HG03039 (cell line): ENCODE results near the gene GSTA3.
"Not testable (repeated sequence)": the region's sequence is repeated elsewhere in the genome, so short reads cannot be mapped to it uniquely, and the experiment has no call there.

ENCODE experiments used
- ATAC-seq: cut with Tn5 transposase; IDR thresholded peaks from one replicate; pipeline ENCODE4 v1.9.1; 2021; ENCODE audit warnings: mild to moderate bottlenecking, moderate library complexity; ENCODE audit not compliant: unreplicated experiment

The GSTA3 gene

GRCh38 chr6:52914516-52914915 is 5.0 kb upstream of the GSTA3 start:
- no peak for ATAC-seq

- ATAC-seq = no peak
Observed at GRCh38 chr6:52910091-52910490, 593 bp upstream of the GSTA3 start.

GRCh38 chr6:52909131-52909530 is 367 bp downstream of the GSTA3 start:
- ATAC-seq = no peak

- ATAC-seq = no peak
Observed at GRCh38 chr6:52908526-52908925, 972 bp downstream of the GSTA3 start.

GRCh38 chr6:52904562-52905279 is 4.8 kb downstream of the GSTA3 start:
- no peak for ATAC-seq

GRCh38 chr6:52900536-52900935 is 9.0 kb downstream of the GSTA3 start:
- no peak for ATAC-seq

GRCh38 chr6:52895790-52896189 is 13.7 kb downstream of the GSTA3 start:
- not testable (repeated sequence) for ATAC-seq

- no peak for ATAC-seq
Observed at GRCh38 chr6:52894285-52894684, 15.2 kb downstream of the GSTA3 start.

- ATAC-seq = no peak
Observed at GRCh38 chr6:52893803-52894202, 15.7 kb downstream of the GSTA3 start.

- ATAC-seq = no peak
Observed at GRCh38 chr6:52893221-52893620, 16.3 kb downstream of the GSTA3 start.

GRCh38 chr6:52890018-52890417 is 19.5 kb downstream of the GSTA3 start:
- no peak for ATAC-seq

GRCh38 chr6:52887910-52888524 is 21.5 kb downstream of the GSTA3 start:
- no peak for ATAC-seq

GRCh38 chr6:52881996-52882841 is 27.3 kb downstream of the GSTA3 start:
- peak; percentile 99 for ATAC-seq

- ATAC-seq = no peak
Observed at GRCh38 chr6:52881662-52881995, 27.9 kb downstream of the GSTA3 start.

GRCh38 chr6:52877786-52878185 is 31.7 kb downstream of the GSTA3 start:
- ATAC-seq = no peak

GRCh38 chr6:52877168-52877567 is 32.3 kb downstream of the GSTA3 start:
- ATAC-seq = no peak

- ATAC-seq = no peak
Observed at GRCh38 chr6:52876056-52876787, 33.3 kb downstream of the GSTA3 start.

- no peak for ATAC-seq
Observed at GRCh38 chr6:52872031-52872430, 37.5 kb downstream of the GSTA3 start.

- ATAC-seq = no peak
Observed at GRCh38 chr6:52871621-52872020, 37.9 kb downstream of the GSTA3 start.

- not testable (repeated sequence) for ATAC-seq
Observed at GRCh38 chr6:52870335-52871091, 39.0 kb downstream of the GSTA3 start.
